Suppressor macrophage (primary cell): ENCODE results near the gene PTCH1.
A peak's percentile ranks its signal among the peaks of the same experiment; 100 is the strongest.

Source experiments
- DNase-seq, 4 experiments: peaks; one replicate each; pipeline ENCODE4 v3.0.0-alpha.2; 2020 to 2022
- total RNA-seq, 17 experiments: gene quantifications; one replicate each; lab custom pipeline; 2026; ENCODE audit warnings: mixed read lengths in 6 of 17, inconsistent platforms in 3 of 17; lab: John Stamatoyannopoulos, UW

The PTCH1 gene
- total RNA-seq, result 0 to 7.6 (median 0.04) reads per million in 17 experiments

GRCh38 chr9:95516734-95517558 is at the start of gene PTCH1:
TSS of gene PTCH1 (minus strand) at chr9:95516971.
- DNase-seq, result peak in 3 of 4 experiments; percentile 22 to 41 (median 23)

- no peak for DNase-seq
These were observed 49.2 kb upstream of the PTCH1 start for GRCh38 chr9:95565982-95566381.

GRCh38 chr9:95561913-95562312 is 45.1 kb upstream of the PTCH1 start:
- DNase-seq, result no peak

- no peak for DNase-seq
These were observed 40.4 kb upstream of the PTCH1 start for GRCh38 chr9:95557142-95557541.

GRCh38 chr9:95556521-95556920 is 39.8 kb upstream of the PTCH1 start:
- DNase-seq, result no peak

- DNase-seq, result no peak
These were observed 36.2 kb upstream of the PTCH1 start for GRCh38 chr9:95552814-95553546.

GRCh38 chr9:95552255-95552654 is 35.5 kb upstream of the PTCH1 start:
- DNase-seq, result no peak

- no peak for DNase-seq
These were observed 34.6 kb upstream of the PTCH1 start for GRCh38 chr9:95551406-95551805.

- no peak for DNase-seq
These were observed 29.2 kb upstream of the PTCH1 start for GRCh38 chr9:95545831-95546567.

GRCh38 chr9:95533996-95534680 is 17.4 kb upstream of the PTCH1 start:
- no peak for DNase-seq

- DNase-seq, result no peak
These were observed 13.1 kb upstream of the PTCH1 start for GRCh38 chr9:95529910-95530309.

- DNase-seq, result no peak
These were observed 12.2 kb upstream of the PTCH1 start for GRCh38 chr9:95528908-95529502.

- DNase-seq, result no peak
These were observed 6.2 kb upstream of the PTCH1 start for GRCh38 chr9:95522871-95523370.

GRCh38 chr9:95521699-95522098 is 4.9 kb upstream of the PTCH1 start:
- no peak for DNase-seq

- DNase-seq, result no peak
These were observed 1.0 kb upstream of the PTCH1 start for GRCh38 chr9:95517559-95518425.

GRCh38 chr9:95516221-95516733 is 494 bp downstream of the PTCH1 start:
- peak in 2 of 4 experiments; percentile 9 to 25 for DNase-seq

- DNase-seq, result no peak
These were observed 1.3 kb downstream of the PTCH1 start for GRCh38 chr9:95515272-95516113.

- no peak for DNase-seq
These were observed 2.4 kb downstream of the PTCH1 start for GRCh38 chr9:95514342-95514741.

GRCh38 chr9:95513711-95514110 is 3.1 kb downstream of the PTCH1 start:
- no peak for DNase-seq

GRCh38 chr9:95512709-95513095 is 4.1 kb downstream of the PTCH1 start:
- DNase-seq, result peak in 3 of 4 experiments; percentile 10 to 49 (median 34)
